Measurements from ENCODE around the gene SNF8.
A peak's percentile ranks its signal among the peaks of the same experiment; 100 is the strongest.

The SNF8 gene

GRCh38 chr17:48883171-48883570 is 61.5 kb downstream of the SNF8 start:
- DNase-seq, result no peak

GRCh38 chr17:48882272-48882671 is 62.4 kb downstream of the SNF8 start:
- DNase-seq, result peak; percentile 28
